Spleen (tissue), 7 donors: ENCODE measurements around the gene S100A13.

Source experiments
- POLR2A ChIP-seq, 3 donors: fragments of 450-650 bp; IDR thresholded peaks; one replicate each; pipeline ENCODE4 v1.5.1; 2017; ENCODE audit warnings: antibody characterized with exemption in 3 of 3, mild to moderate bottlenecking in 1 of 3
- TF ChIP-seq, protein P1 (sequence below), 11 experiments: fragments of 200-600 bp in 7 of 11; fragments of 450-650 bp in 4 of 11; sonication (generic) in 4 of 11; IDR thresholded peaks in 8 of 11; conservative IDR thresholded peaks in 3 of 11; 1 replicate in 7 of 11; 2 replicates in 4 of 11; pipeline versions ENCODE4 v1.4.0 to v1.8.0; 2016 to 2021; ENCODE audit warnings: antibody characterized with exemption in 11 of 11, inconsistent platforms in 4 of 11, mild to moderate bottlenecking in 1 of 11
- donor health status: DM: no; HTN: no; CAD: no; lungs with moderate emphysema.
- donor health status: DM: no; HTN: no; CAD: no.
- donor health status: DM: no; HTN: no; CAD: no.

DNA sequence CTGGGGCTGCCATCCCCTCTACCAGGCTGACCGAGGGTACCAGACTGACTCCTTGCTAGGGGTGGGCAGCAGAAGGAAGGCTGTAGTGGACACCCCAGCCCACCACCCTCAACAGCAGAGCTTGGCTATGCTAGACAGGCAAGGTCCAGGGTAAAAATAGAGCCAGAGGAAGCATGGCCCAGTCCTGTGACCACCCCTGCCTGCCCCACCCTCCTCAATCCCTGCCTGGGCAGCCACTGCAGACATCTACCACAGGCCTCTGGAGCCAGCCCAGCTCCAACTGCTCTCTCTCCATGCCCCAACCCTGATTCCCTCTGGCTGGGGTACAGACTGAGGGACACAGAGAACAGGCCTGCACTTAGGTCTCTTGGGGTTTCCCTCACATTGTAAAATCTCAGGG, 2.7 kb upstream of the S100A13 start:
- TF ChIP-seq POLR2A (IDR thresholded peaks at IDR 0.05) = no peak
- TF ChIP-seq, protein P1, sequence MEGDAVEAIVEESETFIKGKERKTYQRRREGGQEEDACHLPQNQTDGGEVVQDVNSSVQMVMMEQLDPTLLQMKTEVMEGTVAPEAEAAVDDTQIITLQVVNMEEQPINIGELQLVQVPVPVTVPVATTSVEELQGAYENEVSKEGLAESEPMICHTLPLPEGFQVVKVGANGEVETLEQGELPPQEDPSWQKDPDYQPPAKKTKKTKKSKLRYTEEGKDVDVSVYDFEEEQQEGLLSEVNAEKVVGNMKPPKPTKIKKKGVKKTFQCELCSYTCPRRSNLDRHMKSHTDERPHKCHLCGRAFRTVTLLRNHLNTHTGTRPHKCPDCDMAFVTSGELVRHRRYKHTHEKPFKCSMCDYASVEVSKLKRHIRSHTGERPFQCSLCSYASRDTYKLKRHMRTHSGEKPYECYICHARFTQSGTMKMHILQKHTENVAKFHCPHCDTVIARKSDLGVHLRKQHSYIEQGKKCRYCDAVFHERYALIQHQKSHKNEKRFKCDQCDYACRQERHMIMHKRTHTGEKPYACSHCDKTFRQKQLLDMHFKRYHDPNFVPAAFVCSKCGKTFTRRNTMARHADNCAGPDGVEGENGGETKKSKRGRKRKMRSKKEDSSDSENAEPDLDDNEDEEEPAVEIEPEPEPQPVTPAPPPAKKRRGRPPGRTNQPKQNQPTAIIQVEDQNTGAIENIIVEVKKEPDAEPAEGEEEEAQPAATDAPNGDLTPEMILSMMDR (IDR thresholded peaks at IDR 0.05 in 8 of 11, conservative IDR thresholded peaks at IDR 0.05 in 3 of 11) = no peak
